C4-2B (cell line): ENCODE results near the gene LHFPL6.

Experiments
- CTCF ChIP-seq: fragments of 450-650 bp; conservative IDR thresholded peaks from 2 replicates; pipeline ENCODE4 v1.5.1; 2017; ENCODE audit warnings: mild to moderate bottlenecking
- ZFX ChIP-seq: fragments of 450-650 bp; IDR thresholded peaks from 2 replicates; pipeline ENCODE4 v1.6.1; 2017

GRCh38 chr13:39419068-39419467 is 183.9 kb downstream of the LHFPL6 start:
- TF ChIP-seq CTCF (no peak), ZFX (no peak)
